Activated CD8-positive, alpha-beta T cell treated with anti-CD3 and anti-CD28 coated beads for 36 hours (primary cell): ENCODE results near the gene NME3. TPM values are rescaled to one million over a fixed set of nuclear protein-coding genes. Genes with fewer than 3 reads are reported as not detected.

ENCODE experiments used
- ATAC-seq: fragments of 200-7000 bp; cut with Tn5 transposase; one replicate; pipeline ENCODE4 v1.10.0; 2021; ENCODE audit warnings: mild to moderate bottlenecking, moderate library complexity
- CTCF ChIA-PET: fragments of 350-600 bp; sonication (Branson Sonifier 250); formaldehyde crosslinking; loops from one replicate; lab custom pipeline; 2021; ENCODE audit warnings: antibody characterized with exemption; lab: Charles Lee
- POLR2A ChIA-PET: fragments of 350-600 bp; sonication (Branson Sonifier 250); formaldehyde crosslinking; loops from one replicate; lab custom pipeline; 2021; ENCODE audit warnings: antibody characterized with exemption; lab: Charles Lee
- DNase-seq: peaks from one replicate; pipeline ENCODE4 v3.0.0-alpha.2; 2020
- H3K27ac Mint-ChIP-seq: one replicate; pipeline ENCODE4 v1.8.0; 2021; ENCODE audit warnings: mild to moderate bottlenecking, mixed read lengths
- H3K27me3 Mint-ChIP-seq: one replicate; pipeline ENCODE4 v1.8.0; 2021; ENCODE audit warnings: mixed read lengths
- H3K36me3 Mint-ChIP-seq: one replicate; pipeline ENCODE4 v1.8.0; 2021; ENCODE audit warnings: low read depth, mixed read lengths
- H3K4me1 Mint-ChIP-seq: one replicate; pipeline ENCODE4 v1.8.0; 2021; ENCODE audit warnings: low read depth, mixed read lengths
- H3K4me3 Mint-ChIP-seq: one replicate; pipeline ENCODE4 v1.8.0; 2021; ENCODE audit warnings: mild to moderate bottlenecking, moderate library complexity, mixed read lengths
- H3K9me3 Mint-ChIP-seq: one replicate; pipeline ENCODE4 v1.8.0; 2021; ENCODE audit warnings: mixed read lengths
- intact Hi-C: fragments of 100-400 bp; cut with micrococcal nuclease; formaldehyde crosslinking; loops from one replicate; pipeline ENCODE4 v1.10.0; 2022
- total RNA-seq, 2 experiments: library from RNA; stranded (reverse); gene quantifications; one replicate each; pipeline ENCODE4 v1.2.3, GENCODE V29; 2021
- TF ChIP-seq, protein P1 (sequence below): fragments of 200-600 bp; IDR thresholded peaks from one replicate; pipeline ENCODE4 v1.8.0; 2022; ENCODE audit warnings: antibody characterized with exemption, mild to moderate bottlenecking

Gene NME3
- total RNA-seq, 2 experiments from 2014 or later: 37.8 to 39.6 TPM

DNA sequence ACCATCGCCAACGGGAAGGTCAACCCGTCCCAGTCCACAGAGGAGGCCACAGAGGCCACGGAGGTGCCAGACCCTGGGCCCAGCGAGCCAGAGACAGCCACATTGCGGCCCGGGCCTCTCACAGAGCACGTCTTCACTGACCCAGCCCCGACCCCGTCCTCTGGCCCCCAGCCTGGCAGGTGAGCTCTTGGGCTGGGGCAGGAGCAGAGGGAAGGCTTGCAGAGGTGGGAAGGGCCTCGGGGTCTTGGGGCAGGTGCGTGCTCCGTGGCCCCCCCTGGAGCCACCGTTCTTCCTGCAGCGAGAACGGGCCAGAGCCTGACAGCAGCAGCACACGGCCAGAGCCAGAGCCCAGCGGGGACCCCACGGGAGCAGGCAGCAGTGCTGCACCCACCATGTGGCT is 5.1 kb downstream of the NME3 start:
- Mint-ChIP-seq H3K9me3 (no peaks in the 10 kb centered on the region), H3K27me3 (no peaks in the 10 kb centered on the region), H3K36me3 (peaks cover 4% of the 10 kb centered on the region), H3K4me3 (no peak overlapping the region), H3K4me1 (peaks cover 5% of the 10 kb centered on the region), H3K27ac (no peak overlapping the region)
- no peak for DNase-seq
- intact Hi-C loops: no loop called here
- ChIA-PET POLR2A (interaction anchor here (1.9 to 3.2 kb wide), 2 partner anchors 17 to 60 kb away, joined by 5 to 14 read pairs; partner anchors contain the start of genes MAPK8IP3, NUBP2 and SPSB3), CTCF (no interaction called here)
- no peak for ATAC-seq
- TF ChIP-seq, protein P1, sequence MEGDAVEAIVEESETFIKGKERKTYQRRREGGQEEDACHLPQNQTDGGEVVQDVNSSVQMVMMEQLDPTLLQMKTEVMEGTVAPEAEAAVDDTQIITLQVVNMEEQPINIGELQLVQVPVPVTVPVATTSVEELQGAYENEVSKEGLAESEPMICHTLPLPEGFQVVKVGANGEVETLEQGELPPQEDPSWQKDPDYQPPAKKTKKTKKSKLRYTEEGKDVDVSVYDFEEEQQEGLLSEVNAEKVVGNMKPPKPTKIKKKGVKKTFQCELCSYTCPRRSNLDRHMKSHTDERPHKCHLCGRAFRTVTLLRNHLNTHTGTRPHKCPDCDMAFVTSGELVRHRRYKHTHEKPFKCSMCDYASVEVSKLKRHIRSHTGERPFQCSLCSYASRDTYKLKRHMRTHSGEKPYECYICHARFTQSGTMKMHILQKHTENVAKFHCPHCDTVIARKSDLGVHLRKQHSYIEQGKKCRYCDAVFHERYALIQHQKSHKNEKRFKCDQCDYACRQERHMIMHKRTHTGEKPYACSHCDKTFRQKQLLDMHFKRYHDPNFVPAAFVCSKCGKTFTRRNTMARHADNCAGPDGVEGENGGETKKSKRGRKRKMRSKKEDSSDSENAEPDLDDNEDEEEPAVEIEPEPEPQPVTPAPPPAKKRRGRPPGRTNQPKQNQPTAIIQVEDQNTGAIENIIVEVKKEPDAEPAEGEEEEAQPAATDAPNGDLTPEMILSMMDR: no peak

DNA sequence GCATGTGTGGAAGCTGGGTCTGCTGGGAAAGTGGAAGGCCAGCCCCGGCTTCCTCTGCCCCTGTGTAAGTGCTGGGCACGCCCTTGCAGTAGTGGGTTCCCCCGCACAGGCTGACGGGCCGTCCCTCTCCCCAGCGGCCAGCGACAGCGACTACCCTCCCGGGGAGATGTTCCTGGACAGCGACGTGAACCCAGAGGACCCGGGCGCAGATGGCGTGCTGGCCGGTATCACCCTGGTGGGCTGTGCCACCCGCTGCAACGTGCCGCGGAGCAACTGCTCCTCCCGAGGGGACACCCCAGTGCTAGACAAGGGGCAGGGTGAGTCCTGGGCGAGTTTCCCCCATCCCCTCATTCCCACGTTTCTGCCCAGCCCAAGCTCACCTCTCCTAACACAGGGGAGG is 5.5 kb downstream of the NME3 start:
- Mint-ChIP-seq H3K9me3 (no peaks in the 10 kb centered on the region), H3K4me1 (peaks cover 5% of the 10 kb centered on the region), H3K4me3 (no peak overlapping the region), H3K36me3 (peaks cover 7% of the 10 kb centered on the region), H3K27ac (no peak overlapping the region), H3K27me3 (no peaks in the 10 kb centered on the region)
- TF ChIP-seq, protein P1: no peak
- intact Hi-C loops: no loop called here
- CTCF ChIA-PET: no interaction called here
- ATAC-seq (no peak), DNase-seq (no peak)
- POLR2A ChIA-PET: interaction anchor here (1.9 to 3.2 kb wide), 2 partner anchors 17 to 59 kb away, joined by 5 to 14 read pairs; partner anchors contain the start of genes MAPK8IP3, NUBP2 and SPSB3

DNA sequence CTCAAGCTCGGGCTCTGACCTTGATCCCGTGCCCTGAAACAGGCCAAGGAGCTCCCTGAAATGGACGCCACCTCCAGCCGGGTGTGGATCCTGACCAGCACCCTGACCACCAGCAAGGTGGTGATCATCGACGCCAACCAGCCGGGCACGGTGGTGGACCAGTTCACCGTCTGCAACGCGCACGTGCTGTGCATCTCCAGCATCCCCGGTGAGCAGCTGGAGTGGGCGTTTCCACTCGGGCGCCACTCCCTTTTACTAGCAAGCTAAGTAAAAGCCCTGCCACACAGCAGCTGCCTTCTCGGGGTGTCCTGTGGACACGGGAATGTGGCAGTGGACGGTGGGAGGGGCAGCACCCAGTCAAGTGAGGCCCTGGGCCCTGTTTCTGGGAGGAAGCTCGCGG is 6.4 kb downstream of the NME3 start:
- TF ChIP-seq, protein P1: no peak
- Mint-ChIP-seq H3K9me3 (no peaks in the 10 kb centered on the region), H3K4me3 (no peak overlapping the region), H3K27ac (no peak overlapping the region), H3K36me3 (peaks cover 4% of the 10 kb centered on the region), H3K4me1 (peaks cover 2% of the 10 kb centered on the region), H3K27me3 (no peaks in the 10 kb centered on the region)
- ChIA-PET CTCF (interaction anchor here (0.8 to 2.5 kb wide), 2 partner anchors 18 to 59 kb away, joined by 3 to 7 read pairs; partner anchors contain the start of genes MAPK8IP3, NUBP2 and SPSB3), POLR2A (interaction anchor here (1.1 to 3.2 kb wide), 3 partner anchors 8 to 58 kb away, joined by 3 to 14 read pairs (median 5); partner anchors contain the start of genes EME2, MAPK8IP3, MRPS34 and NUBP2)
- no peak for DNase-seq
- intact Hi-C loops: no loop called here
- ATAC-seq: no peak

DNA sequence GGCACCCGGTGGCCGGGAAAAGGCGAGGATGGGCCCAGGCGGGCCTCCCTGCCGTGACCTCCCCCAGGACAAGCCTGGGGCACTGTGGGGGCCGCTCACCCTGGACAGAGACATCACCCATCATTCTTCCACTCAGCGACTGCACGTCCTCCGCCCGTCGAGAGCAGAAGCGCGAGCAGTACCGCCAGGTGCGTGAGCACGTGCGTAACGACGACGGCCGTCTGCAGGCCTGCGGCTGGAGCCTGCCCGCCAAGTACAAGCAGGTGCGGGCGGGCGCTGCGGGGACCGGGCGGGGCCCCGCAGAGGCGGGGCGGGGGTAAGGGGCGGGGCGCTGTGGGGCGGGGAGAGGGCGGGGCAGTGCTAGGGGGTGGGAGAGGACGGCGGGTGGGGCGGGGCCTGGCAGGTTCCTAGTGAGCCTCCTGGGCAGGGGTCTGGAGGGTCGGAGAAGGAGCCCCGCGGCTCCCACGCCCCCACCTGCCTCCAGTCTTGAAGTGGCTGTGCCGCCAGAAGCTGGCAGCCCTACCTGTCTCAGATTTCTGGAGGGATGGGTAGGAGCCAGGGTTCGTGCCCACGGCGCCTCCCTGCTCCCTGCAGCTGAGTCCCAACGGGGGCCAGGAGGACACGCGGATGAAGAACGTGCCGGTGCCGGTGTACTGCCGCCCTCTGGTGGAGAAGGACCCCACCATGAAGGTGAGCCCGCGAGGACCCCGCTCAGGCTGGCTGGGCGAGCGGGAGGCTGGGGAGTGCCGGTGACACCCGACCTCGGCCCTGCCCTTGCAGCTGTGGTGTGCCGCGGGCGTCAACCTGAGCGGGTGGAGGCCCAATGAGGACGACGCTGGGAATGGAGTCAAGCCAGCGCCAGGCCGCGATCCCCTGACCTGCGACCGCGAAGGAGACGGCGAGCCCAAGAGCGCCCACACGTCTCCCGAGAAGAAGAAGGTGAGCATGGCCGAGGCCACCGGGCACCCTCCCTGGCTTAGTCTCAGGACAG is 7.5 kb downstream of the NME3 start:
- TF ChIP-seq, protein P1: no peak
- ATAC-seq (peak; percentile 12), DNase-seq (no peak)
- Mint-ChIP-seq H3K9me3 (no peaks in the 10 kb centered on the region), H3K36me3 (peaks cover 4% of the 10 kb centered on the region), H3K27ac (no peak overlapping the region), H3K4me1 (no peaks in the 10 kb centered on the region), H3K4me3 (no peak overlapping the region), H3K27me3 (no peaks in the 10 kb centered on the region)
- ChIA-PET CTCF (interaction anchor here (2.5 kb wide), 1 partner anchor 58 kb away, joined by 7 read pairs; the partner anchor contains the start of gene MAPK8IP3), POLR2A (interaction anchor here (1.1 to 3.2 kb wide), 2 partner anchors 9 to 19 kb away, joined by 3 to 14 read pairs; partner anchors contain the start of genes EME2, MRPS34, NUBP2 and SPSB3)
- intact Hi-C loops: no loop called here
